Gastroesophageal sphincter (tissue), 4 donors: Measurements from ENCODE around the gene MAN2A2. TPM values are rescaled to one million over a fixed set of nuclear protein-coding genes. Genes with fewer than 3 reads are reported as not detected.
A peak's percentile ranks its signal among the peaks of the same experiment; 100 is the strongest.

ENCODE experiments used
- ATAC-seq: fragments of 150-250 bp; one replicate; pipeline ENCODE4 v1.9.1; 2016; ENCODE audit warnings: mild to moderate bottlenecking, moderate library complexity
- H3K27ac ChIP-seq, 4 donors: fragments of 200-600 bp; sonication (generic) in 3 of 4; 1 replicate in 3 of 4; 2 replicates in 1 of 4; pipeline ENCODE4 v1.5.1; 2016 to 2019
- H3K27me3 ChIP-seq: fragments of 200-600 bp; sonication (generic); one replicate; pipeline ENCODE4 v1.5.1; 2019
- H3K36me3 ChIP-seq, 2 donors: fragments of 200-600 bp; sonication (generic); one replicate each; pipeline ENCODE4 v1.5.1; 2019; ENCODE audit warnings: control low read depth in 1 of 2
- H3K4me1 ChIP-seq, 3 donors: fragments of 200-600 bp; sonication (generic); 1 replicate in 2 of 3; 2 replicates in 1 of 3; pipeline ENCODE4 v1.5.1; 2016 to 2019; ENCODE audit warnings: control low read depth in 2 of 3
- H3K4me3 ChIP-seq, 2 donors: fragments of 200-600 bp; sonication (generic); one replicate each; pipeline ENCODE4 v1.5.1; 2019; ENCODE audit warnings: mild to moderate bottlenecking in 1 of 2, moderate library complexity in 1 of 2
- H3K9me3 ChIP-seq, 3 donors: fragments of 200-600 bp; sonication (generic); one replicate each; pipeline ENCODE4 v1.5.1; 2017 to 2019; ENCODE audit warnings: control low read depth in 2 of 3
- CTCF ChIP-seq, 4 experiments: fragments of 200-600 bp in 2 of 4; fragments of 450-650 bp in 2 of 4; sonication (generic) in 1 of 4; IDR thresholded peaks; one replicate each; pipeline ENCODE4 v1.5.1; 2017 to 2019; ENCODE audit warnings: antibody characterized with exemption in 4 of 4, mild to moderate bottlenecking in 2 of 4, moderate library complexity in 2 of 4
- EP300 ChIP-seq: sonication (generic); formaldehyde crosslinking; IDR thresholded peaks from one replicate; pipeline ENCODE4 v1.6.1; 2017; ENCODE audit warnings: antibody characterized with exemption, mild to moderate bottlenecking
- POLR2A ChIP-seq, 2 donors: fragments of 450-650 bp; IDR thresholded peaks; one replicate each; pipeline ENCODE4 v1.6.1; 2017; ENCODE audit warnings: antibody characterized with exemption in 2 of 2, mild to moderate bottlenecking in 2 of 2, moderate library complexity in 1 of 2
- POLR2AphosphoS5 ChIP-seq: sonication (generic); formaldehyde crosslinking; IDR thresholded peaks from one replicate; pipeline ENCODE4 v1.6.1; 2017; ENCODE audit warnings: antibody characterized with exemption
- WGBS, 2 donors: methylation state at CpG; one replicate each; pipeline ENCODE4 v1.1.5; 2018; ENCODE audit warnings: low coverage in 1 of 2; 5-methylcytosine and 5-hydroxymethylcytosine counted together
- total RNA-seq, 4 donors: library from RNA; depleted of rRNA; stranded (reverse); fragments of >200 nt; gene quantifications; one replicate each; pipeline ENCODE4 v1.1.0, GENCODE V29; 2016

Gene MAN2A2
- total RNA-seq, 4 donors from 2014 or later, result 19.4 to 58.2 (median 44.9) TPM

- Histone ChIP-seq H3K36me3 (no peaks in the 10 kb centered on the region), H3K4me3 (peak overlapping the region in 1 of 2 donors; percentile 99), H3K27me3 (peaks cover 8% of the 10 kb centered on the region), H3K9me3 (no peaks in the 10 kb centered on the region), H3K4me1 (peaks cover 0 to 51% (median 38%) of the 10 kb centered on the region in 3 donors), H3K27ac (peak overlapping the region in 3 of 4 donors; percentile 94 to 96 (median 95))
- peak; percentile 78 for ATAC-seq
- TF ChIP-seq POLR2A (IDR thresholded peaks at IDR 0.05) (no peak), CTCF (IDR thresholded peaks at IDR 0.05) (no peak), EP300 (no peak), POLR2AphosphoS5 (peak; percentile 69)
- WGBS, 2 donors, result 55 to 68% methylated on average over 2 to 7 of the region's 9 CpGs
These were observed 33.3 kb upstream of the MAN2A2 start for GRCh38 chr15:90869601-90870353.

GRCh38 chr15:90870354-90871138 is 32.6 kb upstream of the MAN2A2 start:
- ATAC-seq, result no peak
- 27 to 59% methylated on average over 8 to 16 of the region's 19 CpGs for WGBS, 2 donors

DNA sequence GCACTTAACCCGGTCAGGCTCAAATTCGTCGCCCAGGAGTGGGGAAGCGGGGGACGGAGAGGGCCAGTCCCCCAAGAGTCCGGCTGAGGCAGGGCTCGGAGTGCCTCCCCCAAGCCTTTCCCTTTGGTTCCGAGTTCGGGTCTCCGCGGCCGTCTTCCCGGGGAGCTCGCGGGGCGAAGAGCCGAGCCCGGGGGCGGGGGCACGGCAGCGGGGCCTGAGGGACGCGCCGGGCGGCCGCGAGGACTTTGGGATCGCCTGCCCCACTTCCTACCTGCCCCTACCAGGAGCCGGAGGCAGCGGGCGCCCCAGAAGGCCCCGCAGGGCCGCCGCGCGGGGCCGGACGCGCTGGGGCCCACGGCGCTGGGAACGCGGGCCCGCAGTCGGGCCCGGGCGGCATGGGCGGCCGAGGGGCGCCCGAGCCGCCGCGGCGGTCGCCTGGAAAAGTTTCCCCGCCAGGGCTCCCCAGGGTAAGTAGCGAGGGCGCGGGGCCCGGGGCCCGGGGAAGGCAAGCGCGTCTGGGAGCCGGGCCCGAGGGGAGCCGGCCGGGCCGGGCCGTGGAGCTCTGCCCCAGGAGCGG is 31.9 kb upstream of the MAN2A2 start:
- TF ChIP-seq POLR2A (IDR thresholded peaks at IDR 0.05) (peak in 1 of 2 donors; percentile 16), POLR2AphosphoS5 (no peak), CTCF (IDR thresholded peaks at IDR 0.05) (no peak)
- Histone ChIP-seq H3K4me3 (peak overlapping the region; percentile 96 to 99), H3K27me3 (no peaks in the 10 kb centered on the region), H3K27ac (peak overlapping the region; percentile 83 to 96 (median 94)), H3K9me3 (no peaks in the 10 kb centered on the region), H3K4me1 (peaks cover 0 to 51% (median 38%) of the 10 kb centered on the region in 3 donors), H3K36me3 (peaks cover 0 to 11% of the 10 kb centered on the region in 2 donors)
- WGBS, 2 donors, result 0% methylated on average over 3 of the region's 71 CpGs; no CpG with 5 or more reads in 1 of the 2 donors
- peak; percentile 31 for ATAC-seq

More at GRCh38 chr15:90870354-90871138, 32.6 kb upstream of the MAN2A2 start:
- TF ChIP-seq EP300 (no peak), POLR2A (IDR thresholded peaks at IDR 0.05) (no peak), CTCF (IDR thresholded peaks at IDR 0.05) (no peak), POLR2AphosphoS5 (no peak)
- peak overlapping the region; percentile 96 to 99 for H3K4me3 ChIP-seq
- H3K4me1 ChIP-seq, result peaks cover 0 to 51% (median 38%) of the 10 kb centered on the region in 3 donors
- H3K27me3 ChIP-seq, result no peaks in the 10 kb centered on the region
- H3K9me3 ChIP-seq, result no peaks in the 10 kb centered on the region
- peak overlapping the region; percentile 83 to 96 (median 94) for H3K27ac ChIP-seq
- peaks cover 0 to 4% of the 10 kb centered on the region in 2 donors for H3K36me3 ChIP-seq

DNA sequence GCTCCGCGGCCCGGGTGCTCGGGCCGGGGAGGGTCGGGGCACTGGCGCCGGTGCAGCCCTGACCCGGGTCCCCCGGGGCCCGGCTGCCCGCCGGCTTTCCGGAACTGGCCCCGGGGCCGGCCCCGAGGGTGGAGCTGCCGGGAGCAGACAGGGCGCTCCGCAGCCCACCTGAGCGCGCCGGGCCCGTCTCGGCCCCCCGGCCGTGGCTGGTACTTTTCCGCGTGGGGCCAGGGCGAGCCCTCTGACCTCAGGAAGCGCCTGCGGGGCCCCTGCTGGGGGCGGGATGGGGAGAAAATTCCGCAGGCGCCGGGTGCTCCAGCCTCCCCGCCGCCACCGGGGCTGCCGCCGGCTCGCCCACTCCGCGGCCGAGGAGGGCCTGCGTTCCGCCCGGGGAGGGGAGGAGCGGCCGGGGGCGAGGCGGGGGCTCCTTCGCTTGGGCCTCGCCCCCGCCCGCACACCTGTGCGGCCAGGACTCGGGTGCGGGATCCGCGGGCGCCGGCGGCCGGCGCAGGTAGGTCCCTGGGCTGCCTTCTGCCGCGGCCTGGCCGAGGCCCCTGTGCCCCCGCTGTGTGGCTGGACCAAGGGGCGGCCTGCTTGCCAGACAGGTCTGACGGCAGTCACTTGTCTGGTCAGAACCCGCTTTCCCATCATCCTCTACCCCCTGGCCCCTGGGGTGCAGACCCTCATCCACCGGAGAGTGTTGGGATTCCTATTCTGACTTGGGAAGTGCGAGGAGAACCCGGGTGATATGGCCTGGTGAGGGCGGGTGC is 31.2 kb upstream of the MAN2A2 start:
- Histone ChIP-seq H3K27me3 (no peaks in the 10 kb centered on the region), H3K27ac (peak overlapping the region; percentile 83 to 96 (median 94)), H3K4me1 (peaks cover 0 to 51% (median 38%) of the 10 kb centered on the region in 3 donors), H3K4me3 (peak overlapping the region; percentile 96 to 99), H3K36me3 (peaks cover 0 to 18% of the 10 kb centered on the region in 2 donors), H3K9me3 (no peaks in the 10 kb centered on the region)
- WGBS, 2 donors, result no CpG with 5 or more reads among the region's 77 CpGs
- peak; percentile 18 for ATAC-seq
- TF ChIP-seq POLR2A (IDR thresholded peaks at IDR 0.05) (no peak), EP300 (no peak), CTCF (IDR thresholded peaks at IDR 0.05) (no peak), POLR2AphosphoS5 (no peak)
